AG04449 (cell line): ENCODE results near the gene BEAN1.
"Not testable (repeated sequence)": the region's sequence is repeated elsewhere in the genome, so short reads cannot be mapped to it uniquely, and the experiment has no call there.

ENCODE experiments used
- CTCF ChIA-PET: fragments of 350-600 bp; formaldehyde crosslinking; extraction: SDS; loops from one replicate; lab custom pipeline; 2021; ENCODE audit warnings: antibody characterized with exemption; lab: Yijun Ruan, JAX
- POLR2A ChIA-PET: fragments of 400-600, 350-600 bp; formaldehyde crosslinking; extraction: SDS; loops from one replicate; lab custom pipeline; 2020; ENCODE audit warnings: antibody characterized with exemption, inconsistent platforms; lab: Yijun Ruan, JAX
- DNase-seq: peaks from one replicate; pipeline ENCODE4 v3.0.0-alpha.2; 2010; ENCODE audit warnings: low read depth, low spot score
- H3K4me3 ChIP-seq: 2 replicates; pipeline ENCODE4 v1.5.1; 2011; ENCODE audit warnings: low read depth, mild to moderate bottlenecking, control low read depth, low read length
- TF ChIP-seq, protein P1 (sequence below): IDR thresholded peaks from one replicate; pipeline ENCODE4 v1.5.1; 2011; ENCODE audit warnings: mild to moderate bottlenecking, moderate library complexity, low read length, control low read depth, inconsistent platforms; ENCODE audit not compliant: insufficient read depth; ENCODE audit errors: missing control alignments

The BEAN1 gene

DNA sequence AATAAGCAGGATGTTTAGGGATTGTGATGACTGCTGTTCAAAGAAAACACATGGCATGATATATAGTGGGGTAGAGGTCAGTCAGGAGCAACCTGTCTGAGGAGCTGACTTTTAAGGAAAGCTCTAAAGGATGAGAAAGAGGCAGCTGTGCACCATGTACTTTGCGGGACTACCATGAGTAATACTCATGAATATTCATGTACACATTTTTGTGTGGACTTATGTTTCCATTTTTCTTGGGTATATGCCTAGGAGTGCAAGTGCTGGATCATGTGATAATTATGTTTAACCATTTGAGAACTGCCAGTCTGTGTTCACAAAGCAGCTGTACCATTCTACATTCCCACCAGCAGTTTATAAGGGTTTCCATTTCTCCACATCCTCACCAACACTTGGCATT is 35.8 kb downstream of the BEAN1 start:
- POLR2A ChIA-PET, result no interaction called here
- DNase-seq, result no peak
- CTCF ChIA-PET, result interaction anchor here (1.0 to 1.9 kb wide), 3 partner anchors 20 to 58 kb away, joined by 3 to 9 read pairs (median 6); no protein-coding TSS in a partner anchor
- no peak overlapping the region for H3K4me3 ChIP-seq
- TF ChIP-seq, protein P1, sequence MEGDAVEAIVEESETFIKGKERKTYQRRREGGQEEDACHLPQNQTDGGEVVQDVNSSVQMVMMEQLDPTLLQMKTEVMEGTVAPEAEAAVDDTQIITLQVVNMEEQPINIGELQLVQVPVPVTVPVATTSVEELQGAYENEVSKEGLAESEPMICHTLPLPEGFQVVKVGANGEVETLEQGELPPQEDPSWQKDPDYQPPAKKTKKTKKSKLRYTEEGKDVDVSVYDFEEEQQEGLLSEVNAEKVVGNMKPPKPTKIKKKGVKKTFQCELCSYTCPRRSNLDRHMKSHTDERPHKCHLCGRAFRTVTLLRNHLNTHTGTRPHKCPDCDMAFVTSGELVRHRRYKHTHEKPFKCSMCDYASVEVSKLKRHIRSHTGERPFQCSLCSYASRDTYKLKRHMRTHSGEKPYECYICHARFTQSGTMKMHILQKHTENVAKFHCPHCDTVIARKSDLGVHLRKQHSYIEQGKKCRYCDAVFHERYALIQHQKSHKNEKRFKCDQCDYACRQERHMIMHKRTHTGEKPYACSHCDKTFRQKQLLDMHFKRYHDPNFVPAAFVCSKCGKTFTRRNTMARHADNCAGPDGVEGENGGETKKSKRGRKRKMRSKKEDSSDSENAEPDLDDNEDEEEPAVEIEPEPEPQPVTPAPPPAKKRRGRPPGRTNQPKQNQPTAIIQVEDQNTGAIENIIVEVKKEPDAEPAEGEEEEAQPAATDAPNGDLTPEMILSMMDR, result no peak

DNA sequence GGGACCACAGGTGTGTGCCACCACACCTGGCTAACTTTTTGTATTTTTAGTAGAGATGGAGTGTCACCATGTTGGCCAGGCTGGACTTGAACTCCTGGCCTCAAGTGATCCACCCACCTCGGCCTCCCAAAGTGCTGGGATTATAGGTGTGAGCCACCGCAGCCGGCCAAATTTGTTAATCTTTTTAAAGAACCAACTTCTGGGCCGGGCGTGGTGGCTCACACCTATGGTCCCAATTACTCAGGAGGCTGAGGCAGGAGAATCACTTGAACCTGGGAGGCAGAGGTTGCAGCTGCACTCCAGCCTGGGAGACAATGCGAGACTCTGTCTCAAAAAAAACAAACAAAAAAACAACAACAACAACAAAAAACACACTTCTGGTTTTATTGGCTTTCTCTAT is 38.9 kb downstream of the BEAN1 start:
- DNase-seq, POLR2A ChIA-PET: not testable (repeated sequence)

DNA sequence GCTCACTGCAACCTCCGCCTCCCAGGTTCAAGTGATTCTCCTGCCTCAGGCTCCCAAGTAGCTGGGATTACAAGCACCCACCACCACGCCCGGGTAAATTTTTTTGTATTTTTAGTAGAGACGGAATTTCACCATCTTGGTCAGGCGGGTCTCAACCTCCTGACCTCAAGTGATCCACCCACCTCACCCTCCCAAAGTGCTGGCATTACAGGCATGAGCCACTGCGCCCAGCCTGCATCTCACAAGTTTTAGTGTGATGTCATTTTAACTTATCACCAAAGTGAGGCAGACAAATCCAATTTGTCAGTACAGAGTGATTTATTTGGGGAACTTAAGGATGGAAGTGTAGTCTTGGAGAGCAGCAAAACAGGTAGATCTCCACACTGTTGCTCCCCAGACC is 39.5 kb downstream of the BEAN1 start:
- POLR2A ChIA-PET, H3K4me3 ChIP-seq, DNase-seq: not testable (repeated sequence)
- CTCF ChIA-PET, result interaction anchor here (1.3 kb wide), 1 partner anchor 15 kb away, joined by 4 read pairs; no protein-coding TSS in a partner anchor

More for the DNA sequence above, 38.9 kb downstream of the BEAN1 start:
- CTCF ChIA-PET, result interaction anchor here (1.3 kb wide), 1 partner anchor 16 kb away, joined by 4 read pairs; no protein-coding TSS in a partner anchor
- H3K4me3 ChIP-seq, result not testable (repeated sequence)

DNA sequence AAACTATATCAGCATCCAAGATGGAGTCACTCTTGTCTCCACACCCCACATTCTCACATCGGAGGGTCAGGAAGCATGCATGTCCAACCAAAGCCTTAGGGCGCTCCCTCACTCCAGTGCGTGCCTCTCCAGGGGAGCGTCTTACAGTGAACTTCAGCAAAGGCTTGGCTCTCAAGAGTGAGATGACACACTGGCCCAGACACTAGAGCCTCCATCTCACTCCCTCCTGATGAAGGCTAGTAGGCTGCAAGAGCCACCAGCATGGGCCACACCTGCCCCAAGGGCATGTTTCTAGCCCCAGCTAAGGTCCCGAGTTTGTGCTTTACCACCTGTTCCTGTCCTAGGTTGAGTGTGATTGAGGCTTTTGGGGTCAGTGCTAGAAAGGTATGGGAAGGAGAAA is 40.5 kb downstream of the BEAN1 start:
- no peak for DNase-seq
- TF ChIP-seq, protein P1, result no peak
- CTCF ChIA-PET, result interaction anchor here (1.4 to 2.0 kb wide), 2 partner anchors 10 to 12 kb away, joined by 4 to 8 read pairs; no protein-coding TSS in a partner anchor
- POLR2A ChIA-PET, result no interaction called here
- no peak overlapping the region for H3K4me3 ChIP-seq

DNA sequence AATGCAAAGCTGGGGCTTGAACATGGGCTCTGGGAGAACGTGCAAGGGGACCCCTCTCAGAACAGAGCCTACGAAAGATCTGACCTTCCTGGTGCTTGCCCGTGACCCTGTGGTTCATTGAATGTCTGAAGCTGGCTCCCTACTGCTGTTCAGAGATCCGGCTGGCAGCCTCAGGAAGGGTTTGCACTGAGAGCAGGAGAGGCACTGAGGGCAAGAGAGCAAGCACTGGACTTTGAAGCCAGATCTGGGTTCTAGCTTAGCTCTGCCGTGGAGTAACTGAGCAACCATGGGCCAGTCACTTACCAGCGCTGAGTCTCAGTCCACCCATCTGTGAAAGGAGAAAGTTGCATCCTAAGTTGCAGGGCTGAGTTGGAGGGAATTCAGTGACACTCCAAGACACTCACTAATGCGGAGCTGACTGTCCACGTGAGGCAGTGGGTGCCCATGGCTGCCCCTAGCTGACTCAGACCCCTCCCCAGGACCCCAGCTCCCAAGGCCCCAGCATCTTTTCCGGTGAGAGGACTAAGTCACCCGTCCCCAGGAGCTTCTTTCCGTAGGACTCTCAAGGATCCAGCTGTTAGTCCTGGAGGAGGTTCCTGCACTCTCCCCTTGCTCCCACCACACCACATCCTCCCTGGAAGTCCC is 41.3 kb downstream of the BEAN1 start:
- ChIA-PET POLR2A (no interaction called here), CTCF (interaction anchor here (0.9 to 2.0 kb wide), 6 partner anchors 9 to 404 kb away, joined by 3 to 8 read pairs (median 4); no protein-coding TSS in a partner anchor)
- DNase-seq, result no peak
- TF ChIP-seq, protein P1, result no peak
- no peak overlapping the region for H3K4me3 ChIP-seq

DNA sequence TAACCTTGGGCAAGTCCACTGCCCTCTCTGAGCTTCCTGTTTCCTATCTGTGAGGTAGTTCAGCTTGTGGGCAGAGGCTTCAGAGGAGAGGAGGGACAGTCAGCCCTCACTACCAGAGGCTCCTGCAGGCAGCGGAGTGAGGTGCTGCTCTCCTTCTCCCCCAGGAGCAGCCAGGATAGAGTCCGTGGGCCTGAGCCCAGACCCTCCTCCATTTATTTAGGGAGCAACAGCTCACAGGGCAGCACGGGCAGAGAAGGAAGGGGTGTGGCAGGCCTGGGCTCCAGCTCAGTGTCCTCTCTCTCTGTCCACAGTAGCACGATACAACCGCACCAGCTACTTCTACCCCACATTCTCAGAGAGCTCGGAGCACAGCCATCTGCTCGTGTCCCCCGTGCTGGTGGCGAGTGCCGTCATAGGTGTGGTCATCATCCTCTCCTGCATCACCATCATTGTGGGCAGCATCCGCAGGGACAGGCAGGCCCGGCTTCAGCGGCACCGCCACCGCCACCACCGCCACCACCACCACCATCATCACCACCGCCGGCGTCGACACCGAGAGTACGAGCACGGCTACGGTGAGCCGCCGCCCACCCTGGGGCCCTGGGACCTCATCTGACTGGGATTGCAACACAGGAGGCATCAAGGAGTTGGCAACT is 42.3 kb downstream of the BEAN1 start:
- TF ChIP-seq, protein P1, result no peak
- POLR2A ChIA-PET, result no interaction called here
- CTCF ChIA-PET, result interaction anchor here (0.9 to 2.0 kb wide), 6 partner anchors 8 to 403 kb away, joined by 3 to 8 read pairs (median 4); no protein-coding TSS in a partner anchor
- no peak overlapping the region for H3K4me3 ChIP-seq
- no peak for DNase-seq

DNA sequence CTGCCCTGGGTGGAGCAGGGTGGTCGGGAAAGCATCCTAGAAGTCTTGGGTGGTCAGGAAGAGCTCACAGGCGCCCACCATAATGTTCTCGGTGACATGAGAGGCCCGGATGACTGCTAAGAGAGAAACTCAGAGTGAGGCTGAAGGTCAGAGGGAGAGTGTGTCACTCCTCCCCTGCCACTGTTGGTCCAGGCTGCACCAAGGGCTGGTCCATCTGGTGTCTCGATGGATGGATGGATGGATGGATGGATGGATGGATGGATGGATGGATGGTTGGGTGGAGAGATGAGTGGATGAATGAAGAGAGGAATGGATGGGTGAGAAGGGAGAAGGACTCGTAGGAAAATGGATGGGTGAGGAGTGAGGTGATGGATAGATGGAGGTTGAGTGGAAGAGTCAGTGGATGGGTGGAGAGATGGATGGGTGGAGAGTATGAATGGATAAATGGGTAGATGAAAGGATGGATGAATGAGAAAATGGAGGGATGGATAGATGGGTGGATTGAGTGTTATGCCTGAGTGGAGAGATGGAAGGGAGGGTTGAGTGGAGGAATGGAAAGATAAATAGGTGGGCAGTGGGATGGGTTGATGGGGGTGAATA is 43.0 kb downstream of the BEAN1 start:
- H3K4me3 ChIP-seq, result no peak overlapping the region
- ChIA-PET CTCF (interaction anchor here (1.3 kb wide), 1 partner anchor 9 kb away, joined by 5 read pairs; no protein-coding TSS in a partner anchor), POLR2A (no interaction called here)
- TF ChIP-seq, protein P1, result no peak
- no peak for DNase-seq
